MCF 10A (cell line): Measurements from ENCODE around the gene SIM2. TPM values are rescaled to one million over a fixed set of nuclear protein-coding genes. Genes with fewer than 3 reads are reported as not detected.

Experiments
- BruUV-seq: library from RNA; stranded (reverse); fragments of 400-500 nt; replicated peaks from 2 replicates; lab custom pipeline; 2021; lab: Mats Ljungman, UMichigan
- CTCF ChIA-PET: fragments of 300-600 bp; sonication (Branson Sonifier 250); formaldehyde crosslinking; extraction: SDS; loops from one replicate; lab custom pipeline; 2021; ENCODE audit warnings: antibody characterized with exemption, inconsistent platforms; lab: Yijun Ruan, JAX
- POLR2A ChIA-PET: fragments of 300-600, 350-650 bp; sonication (Branson Sonifier 250); formaldehyde crosslinking; extraction: SDS; loops from one replicate; lab custom pipeline; 2020; ENCODE audit warnings: antibody characterized with exemption, inconsistent platforms; lab: Yijun Ruan, JAX
- DNase-seq: peaks from one replicate; pipeline ENCODE4 v3.0.0-alpha.2; 2018; ENCODE audit not compliant: unreplicated experiment
- H3K27ac Mint-ChIP-seq: one replicate; pipeline ENCODE4 v1.8.0; 2022; ENCODE audit warnings: mild to moderate bottlenecking, low read depth, mixed read lengths; ENCODE audit not compliant: unreplicated experiment
- H3K27me3 Mint-ChIP-seq: one replicate; pipeline ENCODE4 v1.8.0; 2022; ENCODE audit warnings: mixed read lengths; ENCODE audit not compliant: insufficient read depth, unreplicated experiment
- H3K36me3 Mint-ChIP-seq: one replicate; pipeline ENCODE4 v1.8.0; 2022; ENCODE audit warnings: mild to moderate bottlenecking, moderate library complexity, mixed read lengths; ENCODE audit not compliant: insufficient read depth, unreplicated experiment
- H3K4me1 Mint-ChIP-seq: one replicate; pipeline ENCODE4 v1.8.0; 2022; ENCODE audit warnings: mixed read lengths; ENCODE audit not compliant: insufficient read depth, unreplicated experiment
- H3K4me3 Mint-ChIP-seq: one replicate; pipeline ENCODE4 v1.8.0; 2022; ENCODE audit warnings: mild to moderate bottlenecking, moderate library complexity, mixed read lengths; ENCODE audit not compliant: unreplicated experiment
- H3K9me3 Mint-ChIP-seq: one replicate; pipeline ENCODE4 v1.8.0; 2022; ENCODE audit warnings: mixed read lengths; ENCODE audit not compliant: unreplicated experiment
- intact Hi-C: fragments of 100-400 bp; cut with micrococcal nuclease; formaldehyde crosslinking; loops from 2 replicates; pipeline ENCODE4 v1.14.1; 2022
- total RNA-seq: library from RNA; stranded (reverse); gene quantifications from 2 replicates; pipeline ENCODE4 v1.2.3, GENCODE V29; 2022
- TF ChIP-seq, protein P1 (sequence below): fragments of 200-600 bp; IDR thresholded peaks from one replicate; pipeline ENCODE4 v1.8.0; 2022; ENCODE audit warnings: antibody characterized with exemption, mild to moderate bottlenecking; ENCODE audit not compliant: unreplicated experiment

SIM2 gene
- total RNA-seq, 1 experiment from 2014 or later: 14.4 TPM

- no TSS peak for BruUV-seq
- H3K27ac Mint-ChIP-seq: no peak overlapping the region
- H3K9me3 Mint-ChIP-seq: no peaks in the 10 kb centered on the region
- DNase-seq: no peak
- ChIA-PET CTCF (no interaction called here), POLR2A (no interaction called here)
- H3K36me3 Mint-ChIP-seq: peaks cover 35% of the 10 kb centered on the region
- intact Hi-C loops: no loop called here
- H3K4me3 Mint-ChIP-seq: no peak overlapping the region
- H3K4me1 Mint-ChIP-seq: peaks cover 12% of the 10 kb centered on the region
- H3K27me3 Mint-ChIP-seq: no peaks in the 10 kb centered on the region
- TF ChIP-seq, protein P1, sequence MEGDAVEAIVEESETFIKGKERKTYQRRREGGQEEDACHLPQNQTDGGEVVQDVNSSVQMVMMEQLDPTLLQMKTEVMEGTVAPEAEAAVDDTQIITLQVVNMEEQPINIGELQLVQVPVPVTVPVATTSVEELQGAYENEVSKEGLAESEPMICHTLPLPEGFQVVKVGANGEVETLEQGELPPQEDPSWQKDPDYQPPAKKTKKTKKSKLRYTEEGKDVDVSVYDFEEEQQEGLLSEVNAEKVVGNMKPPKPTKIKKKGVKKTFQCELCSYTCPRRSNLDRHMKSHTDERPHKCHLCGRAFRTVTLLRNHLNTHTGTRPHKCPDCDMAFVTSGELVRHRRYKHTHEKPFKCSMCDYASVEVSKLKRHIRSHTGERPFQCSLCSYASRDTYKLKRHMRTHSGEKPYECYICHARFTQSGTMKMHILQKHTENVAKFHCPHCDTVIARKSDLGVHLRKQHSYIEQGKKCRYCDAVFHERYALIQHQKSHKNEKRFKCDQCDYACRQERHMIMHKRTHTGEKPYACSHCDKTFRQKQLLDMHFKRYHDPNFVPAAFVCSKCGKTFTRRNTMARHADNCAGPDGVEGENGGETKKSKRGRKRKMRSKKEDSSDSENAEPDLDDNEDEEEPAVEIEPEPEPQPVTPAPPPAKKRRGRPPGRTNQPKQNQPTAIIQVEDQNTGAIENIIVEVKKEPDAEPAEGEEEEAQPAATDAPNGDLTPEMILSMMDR: no peak
Measured at GRCh38 chr21:36750576-36750959, 51.7 kb downstream of the SIM2 start.

- ChIA-PET POLR2A (no interaction called here), CTCF (interaction anchor here (0.6 kb wide), 1 partner anchor 151 kb away, joined by 3 read pairs; no protein-coding TSS in a partner anchor)
- Mint-ChIP-seq H3K27ac (no peak overlapping the region), H3K4me1 (peaks cover 12% of the 10 kb centered on the region), H3K27me3 (no peaks in the 10 kb centered on the region), H3K4me3 (no peak overlapping the region), H3K9me3 (no peaks in the 10 kb centered on the region), H3K36me3 (peaks cover 41% of the 10 kb centered on the region)
- BruUV-seq: no TSS peak
- intact Hi-C loops: no loop called here
- TF ChIP-seq, protein P1: no peak
- no peak for DNase-seq
Measured at GRCh38 chr21:36751383-36751782, 52.5 kb downstream of the SIM2 start.

GRCh38 chr21:36753556-36753955 lies 54.6 kb downstream of the SIM2 start:
- TF ChIP-seq, protein P1: no peak
- ChIA-PET POLR2A (no interaction called here), CTCF (interaction anchor here (0.7 kb wide), 1 partner anchor 159 kb away, joined by 3 read pairs; no protein-coding TSS in a partner anchor)
- Mint-ChIP-seq H3K27me3 (no peaks in the 10 kb centered on the region), H3K9me3 (no peaks in the 10 kb centered on the region), H3K27ac (peak overlapping the region; percentile 78), H3K4me3 (no peak overlapping the region), H3K4me1 (peaks cover 12% of the 10 kb centered on the region), H3K36me3 (peaks cover 44% of the 10 kb centered on the region)
- intact Hi-C loops: no loop called here
- no TSS peak for BruUV-seq
- DNase-seq: peak; percentile 23

GRCh38 chr21:36754241-36754898 lies 55.5 kb downstream of the SIM2 start:
- H3K27ac Mint-ChIP-seq: peak overlapping the region; percentile 78
- peaks cover 12% of the 10 kb centered on the region for H3K4me1 Mint-ChIP-seq
- no peak for DNase-seq
- TF ChIP-seq, protein P1: no peak
- no peak overlapping the region for H3K4me3 Mint-ChIP-seq
- BruUV-seq: no TSS peak
- CTCF ChIA-PET: interaction anchor here (0.6 to 1.2 kb wide), 5 partner anchors 11 to 334 kb away, joined by 3 to 4 read pairs (median 3); no protein-coding TSS in a partner anchor
- intact Hi-C loops: no loop called here
- H3K9me3 Mint-ChIP-seq: no peaks in the 10 kb centered on the region
- peaks cover 47% of the 10 kb centered on the region for H3K36me3 Mint-ChIP-seq
- H3K27me3 Mint-ChIP-seq: no peaks in the 10 kb centered on the region
- POLR2A ChIA-PET: no interaction called here
